Measurements from ENCODE around the gene CSNK2A2. TPM values are rescaled to one million over a fixed set of nuclear protein-coding genes. Genes with fewer than 3 reads are reported as not detected.
A peak's percentile ranks its signal among the peaks of the same experiment; 100 is the strongest.

Gene CSNK2A2
- total RNA-seq, 1 donor from 2014 or later: 93.1 TPM

GRCh38 chr16:58126451-58126961, 71.4 kb downstream of the CSNK2A2 start:
- intact Hi-C loops (cut with micrococcal nuclease): loop anchor here (5.0 to 10.0 kb wide), 7 partner anchors 51 to 1192 kb away; partner anchors contain the start of genes CCDC102A, GOT2 and HERPUD1
- Mint-ChIP-seq H3K36me3 (ENCODE audit: low read depth) (peaks cover 6% of the 10 kb centered on the region), H3K27me3 (ENCODE audit: insufficient read depth) (no peaks in the 10 kb centered on the region), H3K4me1 (ENCODE audit: low read depth) (peaks cover 49% of the 10 kb centered on the region), H3K4me3 (peak overlapping the region; percentile 84), H3K9me3 (no peaks in the 10 kb centered on the region), H3K27ac (peak overlapping the region; percentile 76)
- no peak for DNase-seq (ENCODE audit: low spot score)

GRCh38 chr16:58125781-58126335, 72.0 kb downstream of the CSNK2A2 start:
- Mint-ChIP-seq H3K4me1 (ENCODE audit: low read depth) (peaks cover 49% of the 10 kb centered on the region), H3K9me3 (no peaks in the 10 kb centered on the region), H3K4me3 (peak overlapping the region; percentile 1), H3K36me3 (ENCODE audit: low read depth) (peaks cover 6% of the 10 kb centered on the region), H3K27me3 (ENCODE audit: insufficient read depth) (no peaks in the 10 kb centered on the region), H3K27ac (no peak overlapping the region)
- DNase-seq (ENCODE audit: low spot score): no peak
- intact Hi-C loops (cut with micrococcal nuclease): loop anchor here (5.0 to 10.0 kb wide), 7 partner anchors 51 to 1191 kb away; partner anchors contain the start of genes CCDC102A, GOT2 and HERPUD1

- H3K27me3 Mint-ChIP-seq (ENCODE audit: insufficient read depth): no peaks in the 10 kb centered on the region
- no peaks in the 10 kb centered on the region for H3K9me3 Mint-ChIP-seq
- H3K27ac Mint-ChIP-seq: no peak overlapping the region
- peaks cover 49% of the 10 kb centered on the region for H3K4me1 Mint-ChIP-seq (ENCODE audit: low read depth)
- no peak for DNase-seq (ENCODE audit: low spot score)
- H3K4me3 Mint-ChIP-seq: no peak overlapping the region
- intact Hi-C loops (cut with micrococcal nuclease): loop anchor here (5.0 to 10.0 kb wide), 7 partner anchors 52 to 1190 kb away; partner anchors contain the start of genes CCDC102A, GOT2 and HERPUD1
- H3K36me3 Mint-ChIP-seq (ENCODE audit: low read depth): peaks cover 6% of the 10 kb centered on the region
Observed at GRCh38 chr16:58125041-58125440, 72.9 kb downstream of the CSNK2A2 start.

GRCh38 chr16:58124601-58124915, 73.3 kb downstream of the CSNK2A2 start:
- no peak for DNase-seq (ENCODE audit: low spot score)
- Mint-ChIP-seq H3K27ac (no peak overlapping the region), H3K27me3 (ENCODE audit: insufficient read depth) (no peaks in the 10 kb centered on the region), H3K4me3 (no peak overlapping the region), H3K36me3 (ENCODE audit: low read depth) (peaks cover 6% of the 10 kb centered on the region), H3K4me1 (ENCODE audit: low read depth) (peaks cover 49% of the 10 kb centered on the region), H3K9me3 (no peaks in the 10 kb centered on the region)
- intact Hi-C loops (cut with micrococcal nuclease): loop anchor here (10.0 kb wide), 1 partner anchor 1190 kb away; the partner anchor contains the start of gene HERPUD1

DNA sequence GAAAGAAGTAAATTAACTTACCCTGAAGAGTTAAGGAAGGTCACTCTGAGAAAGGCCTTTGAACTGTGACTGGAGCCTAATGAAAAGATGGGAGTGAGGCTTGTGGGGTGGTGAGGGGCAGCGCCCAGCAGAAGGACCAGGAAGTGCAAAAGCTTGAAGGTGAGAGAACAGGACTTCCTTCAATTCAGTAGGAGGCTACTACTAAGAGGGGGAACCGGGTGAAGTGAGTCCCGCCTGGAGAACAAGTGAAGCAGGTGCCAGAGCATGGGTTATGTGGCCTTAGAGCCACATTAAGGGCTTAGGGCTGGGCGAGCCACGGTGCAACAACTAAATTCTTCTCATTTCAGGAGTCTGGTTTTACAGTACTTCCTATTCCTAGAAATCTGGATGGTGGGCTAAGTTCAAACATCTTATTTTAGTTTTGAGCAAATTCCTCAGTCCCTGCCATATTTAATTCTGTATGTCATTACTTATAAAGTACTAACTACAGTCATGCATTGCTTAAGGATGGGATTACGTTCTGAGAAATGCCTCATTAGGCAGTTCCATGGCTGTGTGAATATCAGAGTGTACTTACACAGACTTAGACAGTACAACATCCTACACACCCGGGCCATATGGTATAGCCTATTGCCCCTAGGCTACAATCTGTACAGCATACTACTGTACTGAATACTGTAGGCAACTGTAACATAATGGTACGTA, 73.9 kb downstream of the CSNK2A2 start:
- Mint-ChIP-seq H3K4me3 (no peak overlapping the region), H3K9me3 (no peaks in the 10 kb centered on the region), H3K4me1 (ENCODE audit: low read depth) (peaks cover 49% of the 10 kb centered on the region), H3K36me3 (ENCODE audit: low read depth) (peaks cover 6% of the 10 kb centered on the region), H3K27ac (peak overlapping the region; percentile 76), H3K27me3 (ENCODE audit: insufficient read depth) (no peaks in the 10 kb centered on the region)
- intact Hi-C loops (cut with micrococcal nuclease): loop anchor here (10.0 kb wide), 1 partner anchor 1189 kb away; the partner anchor contains the start of gene HERPUD1
- DNase-seq (ENCODE audit: low spot score): no peak

- H3K27me3 Mint-ChIP-seq (ENCODE audit: insufficient read depth): no peaks in the 10 kb centered on the region
- H3K4me3 Mint-ChIP-seq: no peak overlapping the region
- H3K9me3 Mint-ChIP-seq: no peaks in the 10 kb centered on the region
- no peak overlapping the region for H3K27ac Mint-ChIP-seq
- H3K36me3 Mint-ChIP-seq (ENCODE audit: low read depth): no peaks in the 10 kb centered on the region
- peaks cover 32% of the 10 kb centered on the region for H3K4me1 Mint-ChIP-seq (ENCODE audit: low read depth)
- intact Hi-C loops (cut with micrococcal nuclease): loop anchor here (10.0 kb wide), 1 partner anchor 1186 kb away; the partner anchor contains the start of gene HERPUD1
- no peak for DNase-seq (ENCODE audit: low spot score)
Observed at GRCh38 chr16:58121132-58121531, 76.8 kb downstream of the CSNK2A2 start.

DNA sequence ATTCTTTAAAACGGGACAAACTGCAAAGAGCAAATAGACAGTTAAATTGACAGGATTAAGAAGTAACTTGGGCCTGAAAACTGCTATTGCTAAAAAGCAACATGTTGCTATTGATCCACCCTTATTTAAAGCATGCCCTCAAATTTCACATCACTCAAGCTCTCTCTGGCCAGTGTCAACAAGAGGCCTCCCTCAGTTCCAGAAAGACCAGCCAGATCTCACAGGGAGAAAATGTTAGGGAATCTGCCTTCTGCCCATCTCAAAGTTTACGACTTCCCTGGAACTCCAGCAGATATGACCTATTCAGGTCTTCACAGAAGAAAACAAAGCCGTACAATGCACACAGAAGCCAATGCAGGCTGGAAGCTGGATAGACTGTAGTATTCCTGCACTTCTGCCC, 77.7 kb downstream of the CSNK2A2 start:
- no peak overlapping the region for H3K27ac Mint-ChIP-seq
- intact Hi-C loops (cut with micrococcal nuclease): loop anchor here (10.0 kb wide), 1 partner anchor 1185 kb away; the partner anchor contains the start of gene HERPUD1
- DNase-seq (ENCODE audit: low spot score): no peak

GRCh38 chr16:58119509-58119845, 78.4 kb downstream of the CSNK2A2 start:
- no peak overlapping the region for H3K4me3 Mint-ChIP-seq
- DNase-seq (ENCODE audit: low spot score): no peak
- peaks cover 25% of the 10 kb centered on the region for H3K4me1 Mint-ChIP-seq (ENCODE audit: low read depth)
- no peak overlapping the region for H3K27ac Mint-ChIP-seq
- no peaks in the 10 kb centered on the region for H3K9me3 Mint-ChIP-seq
- peaks cover 12% of the 10 kb centered on the region for H3K36me3 Mint-ChIP-seq (ENCODE audit: low read depth)
- H3K27me3 Mint-ChIP-seq (ENCODE audit: insufficient read depth): no peaks in the 10 kb centered on the region
- intact Hi-C loops (cut with micrococcal nuclease): no loop called here

More for the DNA sequence above, 77.7 kb downstream of the CSNK2A2 start:
- H3K27me3 Mint-ChIP-seq (ENCODE audit: insufficient read depth): no peaks in the 10 kb centered on the region
- H3K9me3 Mint-ChIP-seq: no peaks in the 10 kb centered on the region
- H3K4me3 Mint-ChIP-seq: no peak overlapping the region
- peaks cover 4% of the 10 kb centered on the region for H3K36me3 Mint-ChIP-seq (ENCODE audit: low read depth)
- peaks cover 26% of the 10 kb centered on the region for H3K4me1 Mint-ChIP-seq (ENCODE audit: low read depth)

- peaks cover 20% of the 10 kb centered on the region for H3K4me1 Mint-ChIP-seq (ENCODE audit: low read depth)
- peaks cover 13% of the 10 kb centered on the region for H3K36me3 Mint-ChIP-seq (ENCODE audit: low read depth)
- no peaks in the 10 kb centered on the region for H3K9me3 Mint-ChIP-seq
- H3K4me3 Mint-ChIP-seq: no peak overlapping the region
- intact Hi-C loops (cut with micrococcal nuclease): no loop called here
- no peak overlapping the region for H3K27ac Mint-ChIP-seq
- no peaks in the 10 kb centered on the region for H3K27me3 Mint-ChIP-seq (ENCODE audit: insufficient read depth)
- no peak for DNase-seq (ENCODE audit: low spot score)
Observed at GRCh38 chr16:58118801-58119508, 79.0 kb downstream of the CSNK2A2 start.

DNA sequence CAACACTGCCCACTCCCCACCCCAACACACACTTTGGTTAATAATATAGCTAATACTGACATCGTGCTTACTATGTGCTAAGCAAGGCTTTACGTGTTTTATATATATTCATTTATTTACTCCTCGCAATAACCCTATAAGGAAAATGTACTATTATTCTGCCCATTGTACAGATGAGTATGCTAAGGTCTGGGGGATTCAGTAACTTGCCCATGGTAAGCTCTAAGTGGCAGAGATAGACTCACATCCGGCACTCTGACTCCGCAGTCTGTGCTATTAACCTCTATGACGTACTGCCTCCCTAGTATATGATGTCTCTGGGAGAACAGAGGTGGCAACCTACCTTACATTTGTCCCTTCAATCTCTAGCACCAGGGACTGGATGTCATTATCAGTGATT, 81.4 kb downstream of the CSNK2A2 start:
- H3K27me3 Mint-ChIP-seq (ENCODE audit: insufficient read depth): no peaks in the 10 kb centered on the region
- peaks cover 19% of the 10 kb centered on the region for H3K36me3 Mint-ChIP-seq (ENCODE audit: low read depth)
- no peak overlapping the region for H3K4me3 Mint-ChIP-seq
- H3K4me1 Mint-ChIP-seq (ENCODE audit: low read depth): peaks cover 6% of the 10 kb centered on the region
- H3K9me3 Mint-ChIP-seq: no peaks in the 10 kb centered on the region
- intact Hi-C loops (cut with micrococcal nuclease): no loop called here
- DNase-seq (ENCODE audit: low spot score): no peak
- H3K27ac Mint-ChIP-seq: no peak overlapping the region

DNA sequence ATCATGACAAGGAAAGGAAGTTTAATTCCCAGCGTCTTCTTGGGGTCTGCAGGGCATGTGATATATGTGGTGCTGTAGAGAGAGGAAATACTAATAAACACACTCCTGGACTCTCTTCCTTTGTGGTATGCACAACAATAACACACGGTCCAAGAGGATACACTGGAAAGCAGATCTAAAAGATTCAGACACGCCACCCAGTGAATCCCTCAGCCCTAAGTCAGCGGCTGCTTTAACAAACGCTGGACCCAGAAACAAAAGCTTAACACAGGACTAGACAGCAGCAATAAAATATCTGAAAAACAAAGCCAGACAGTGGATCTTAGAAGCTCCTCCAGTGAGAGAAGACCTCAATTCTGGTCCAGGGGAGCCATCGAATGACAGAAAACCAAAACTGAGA, 81.8 kb downstream of the CSNK2A2 start:
- Mint-ChIP-seq H3K4me1 (ENCODE audit: low read depth) (peaks cover 6% of the 10 kb centered on the region), H3K9me3 (no peaks in the 10 kb centered on the region), H3K36me3 (ENCODE audit: low read depth) (peaks cover 19% of the 10 kb centered on the region), H3K27ac (no peak overlapping the region), H3K27me3 (ENCODE audit: insufficient read depth) (no peaks in the 10 kb centered on the region), H3K4me3 (no peak overlapping the region)
- intact Hi-C loops (cut with micrococcal nuclease): no loop called here
- no peak for DNase-seq (ENCODE audit: low spot score)

DNA sequence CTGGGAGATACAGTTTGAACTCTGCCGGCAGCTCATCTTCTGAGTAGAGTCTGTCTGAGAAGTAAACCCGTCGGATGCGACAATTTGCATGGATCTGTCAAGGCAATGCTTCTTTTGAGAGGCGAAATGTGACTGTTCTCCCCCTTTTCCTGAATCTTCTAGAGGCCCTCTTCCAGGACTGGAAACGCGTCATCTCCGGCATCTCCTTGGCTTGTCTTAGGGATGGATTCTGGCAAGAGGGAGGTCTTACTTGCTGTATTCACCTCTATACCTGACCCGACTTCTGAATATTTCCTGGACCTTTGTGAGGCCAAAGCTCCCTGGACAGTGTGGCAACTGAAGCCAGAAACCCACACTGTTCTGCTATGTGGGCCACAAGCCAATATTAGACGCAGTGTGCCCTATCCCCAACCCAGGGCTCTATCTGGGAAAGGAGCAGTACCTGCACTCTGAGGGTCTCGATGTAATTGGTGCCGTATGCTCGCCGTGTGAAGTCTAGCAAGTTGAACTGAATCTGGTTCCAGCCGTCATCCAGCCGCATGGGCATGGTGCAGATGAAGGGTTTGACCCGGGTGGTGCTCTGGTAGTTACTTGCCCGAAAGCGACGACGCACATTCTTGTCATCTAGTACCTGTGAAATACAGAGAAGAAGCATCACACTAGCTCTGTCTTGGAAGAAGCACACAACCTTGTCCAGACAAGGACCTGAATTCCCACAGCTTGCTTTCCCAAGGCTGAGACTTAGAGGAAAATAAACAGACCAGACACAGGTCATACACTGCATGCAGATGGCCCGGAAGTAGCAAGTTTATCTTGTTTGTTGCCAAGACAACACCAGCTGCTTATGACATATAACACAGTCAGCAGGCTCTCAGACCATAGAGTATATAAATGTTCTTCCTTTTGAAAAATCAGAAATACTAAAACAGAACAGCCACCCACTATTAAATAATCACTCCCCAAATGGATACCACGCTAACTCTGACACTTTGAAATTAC, 82.8 kb downstream of the CSNK2A2 start:
- Mint-ChIP-seq H3K4me1 (ENCODE audit: low read depth) (peaks cover 6% of the 10 kb centered on the region), H3K27me3 (ENCODE audit: insufficient read depth) (no peaks in the 10 kb centered on the region)
- no peak for DNase-seq (ENCODE audit: low spot score)

More for the DNA sequence above, 82.8 kb downstream of the CSNK2A2 start:
- H3K4me3 Mint-ChIP-seq: no peak overlapping the region
- H3K9me3 Mint-ChIP-seq: no peaks in the 10 kb centered on the region
- peaks cover 19% of the 10 kb centered on the region for H3K36me3 Mint-ChIP-seq (ENCODE audit: low read depth)
- intact Hi-C loops (cut with micrococcal nuclease): no loop called here
- H3K27ac Mint-ChIP-seq: no peak overlapping the region
